GM19025 (cell line): Measurements from ENCODE around the gene PGM5.

Experiments
- ATAC-seq: cut with Tn5 transposase; IDR thresholded peaks from one replicate; pipeline ENCODE4 v1.9.1; 2021; ENCODE audit warnings: mild to moderate bottlenecking, low read depth, moderate library complexity; ENCODE audit not compliant: unreplicated experiment

The PGM5 gene

GRCh38 chr9:68530618-68531017 is 174.2 kb downstream of the PGM5 start:
- no peak for ATAC-seq

- ATAC-seq = no peak
Observed at GRCh38 chr9:68532131-68532530, 175.7 kb downstream of the PGM5 start.

- no peak for ATAC-seq
Observed at GRCh38 chr9:68533678-68534077, 177.3 kb downstream of the PGM5 start.

- no peak for ATAC-seq
Observed at GRCh38 chr9:68536876-68537615, 180.6 kb downstream of the PGM5 start.

GRCh38 chr9:68537616-68537880 is 181.1 kb downstream of the PGM5 start:
- ATAC-seq = no peak

GRCh38 chr9:68538200-68538599 is 181.8 kb downstream of the PGM5 start:
- no peak for ATAC-seq

GRCh38 chr9:68540712-68541535 is 184.5 kb downstream of the PGM5 start, which contains the start of gene TMEM252:
Gene TMEM252, minus strand, starts transcription at chr9:68540883. Its CDS starts 69 bp downstream, at chr9:68540814.
- ATAC-seq = no peak

- no peak for ATAC-seq
Observed at GRCh38 chr9:68541568-68541967, 185.2 kb downstream of the PGM5 start.

- ATAC-seq = no peak
Observed at GRCh38 chr9:68545033-68545705, 188.8 kb downstream of the PGM5 start.

GRCh38 chr9:68546596-68547390 is 190.4 kb downstream of the PGM5 start:
- peak; percentile 80 for ATAC-seq

- ATAC-seq = no peak
Observed at GRCh38 chr9:68547417-68547816, 191.0 kb downstream of the PGM5 start.

GRCh38 chr9:68548241-68548640 is 191.8 kb downstream of the PGM5 start:
- ATAC-seq = no peak

GRCh38 chr9:68551191-68551590 is 194.8 kb downstream of the PGM5 start:
- ATAC-seq = no peak

- no peak for ATAC-seq
Observed at GRCh38 chr9:68552700-68553476, 196.5 kb downstream of the PGM5 start.

- ATAC-seq = no peak
Observed at GRCh38 chr9:68555437-68556150, 199.2 kb downstream of the PGM5 start.

GRCh38 chr9:68558545-68558944 is 202.1 kb downstream of the PGM5 start:
- ATAC-seq = no peak

- no peak for ATAC-seq
Observed at GRCh38 chr9:68560071-68560844, 203.8 kb downstream of the PGM5 start.

- no peak for ATAC-seq
Observed at GRCh38 chr9:68562461-68562860, 206.1 kb downstream of the PGM5 start.
